ENCODE results near the gene PLD4. TPM values are rescaled to one million over a fixed set of nuclear protein-coding genes. Genes with fewer than 3 reads are reported as not detected.
"Not testable (repeated sequence)": the region's sequence is repeated elsewhere in the genome, so short reads cannot be mapped to it uniquely, and the experiment has no call there.

Gene PLD4, protein sequence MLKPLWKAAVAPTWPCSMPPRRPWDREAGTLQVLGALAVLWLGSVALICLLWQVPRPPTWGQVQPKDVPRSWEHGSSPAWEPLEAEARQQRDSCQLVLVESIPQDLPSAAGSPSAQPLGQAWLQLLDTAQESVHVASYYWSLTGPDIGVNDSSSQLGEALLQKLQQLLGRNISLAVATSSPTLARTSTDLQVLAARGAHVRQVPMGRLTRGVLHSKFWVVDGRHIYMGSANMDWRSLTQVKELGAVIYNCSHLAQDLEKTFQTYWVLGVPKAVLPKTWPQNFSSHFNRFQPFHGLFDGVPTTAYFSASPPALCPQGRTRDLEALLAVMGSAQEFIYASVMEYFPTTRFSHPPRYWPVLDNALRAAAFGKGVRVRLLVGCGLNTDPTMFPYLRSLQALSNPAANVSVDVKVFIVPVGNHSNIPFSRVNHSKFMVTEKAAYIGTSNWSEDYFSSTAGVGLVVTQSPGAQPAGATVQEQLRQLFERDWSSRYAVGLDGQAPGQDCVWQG
- polyA plus RNA-seq (ENCODE audit: insufficient read length in 4 of 4) = 1 to 10 TPM; 3.1 to 8.8 (median 4.3) TPM

DNA sequence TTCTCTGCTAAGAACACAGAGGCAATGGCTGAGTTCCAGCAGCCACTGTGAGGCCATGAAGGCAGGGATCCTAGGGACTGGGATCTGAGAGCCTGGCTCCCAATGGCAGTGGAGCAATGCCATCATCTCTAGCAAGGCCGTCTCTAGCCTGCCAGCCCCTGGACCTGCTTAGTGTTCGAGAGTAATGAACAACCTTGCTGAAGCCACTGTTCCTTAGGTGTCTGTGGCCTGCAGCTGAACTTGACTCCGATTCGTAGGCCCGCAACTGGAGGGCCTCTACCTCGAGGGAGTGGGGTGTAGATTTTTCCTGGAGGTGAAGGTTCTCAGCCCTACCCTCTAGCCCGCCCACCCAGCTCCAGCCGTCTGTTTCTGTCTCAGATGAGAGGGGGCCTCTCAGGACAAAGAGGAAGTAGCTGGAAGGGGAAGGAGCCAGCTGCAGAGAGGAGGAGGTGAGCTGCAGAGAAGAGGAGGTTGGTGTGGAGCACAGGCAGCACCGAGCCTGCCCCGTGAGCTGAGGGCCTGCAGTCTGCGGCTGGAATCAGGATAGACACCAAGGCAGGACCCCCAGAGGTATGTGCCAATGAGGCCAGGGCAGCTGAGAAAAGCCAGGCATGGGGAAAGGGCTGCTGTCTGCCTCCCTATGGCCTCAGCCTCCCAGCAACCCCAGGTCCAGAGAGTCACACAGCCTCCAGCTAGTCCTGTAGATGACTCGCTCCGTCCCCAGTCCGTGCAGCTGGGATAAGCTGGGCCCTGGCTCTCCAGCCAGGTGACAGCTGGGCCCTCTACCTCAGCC, at the start of gene PLD4:
TSS of gene PLD4 (plus strand) at position 459 of the 793 bp plus-strand sequence. CDS start 2,262 bp downstream, outside the sequence.
- DNase-seq (ENCODE audit: low read depth in 4 of 4, low spot score in 2 of 4) = no peak

DNA sequence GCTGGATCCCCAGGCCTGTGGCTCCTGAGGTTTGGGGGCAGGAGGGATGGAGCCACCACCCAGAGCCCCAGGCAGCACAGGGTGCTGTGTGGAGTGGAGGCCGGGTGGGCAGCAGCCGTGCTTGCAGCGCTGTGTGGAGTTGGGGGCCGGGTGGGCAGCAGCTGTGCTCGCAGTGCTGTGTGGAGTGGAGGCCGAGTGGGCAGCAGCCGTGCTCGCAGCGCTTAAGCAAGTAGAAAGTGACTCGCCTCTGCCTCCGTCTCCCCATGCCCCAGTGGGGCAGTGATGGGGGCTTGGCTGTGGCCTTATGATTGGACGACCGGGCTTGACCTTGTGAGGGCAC, 49.3 kb upstream of the PLD4 start:
- no peak for DNase-seq (ENCODE audit: low read depth in 4 of 4, low spot score in 2 of 4)

DNA sequence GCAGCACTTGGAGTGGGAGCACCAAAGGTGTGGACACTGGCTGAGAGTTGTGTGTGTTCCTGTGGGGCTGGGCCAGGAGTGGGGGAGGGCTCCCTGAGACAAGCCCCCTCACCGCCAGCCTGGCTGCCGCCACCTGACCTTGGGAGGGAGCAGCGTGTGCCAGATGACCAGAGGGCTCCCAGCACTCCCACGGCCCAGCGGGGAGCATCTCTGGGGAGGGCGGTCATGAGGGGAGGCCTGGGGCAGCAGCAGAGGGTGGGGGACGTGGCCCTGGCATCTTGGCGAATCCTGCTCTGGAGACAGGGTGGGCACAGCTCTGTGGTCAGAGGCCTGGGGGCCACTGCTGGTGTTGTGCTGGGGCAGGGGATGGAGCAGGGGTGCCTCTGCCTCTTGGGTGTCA, 48.9 kb upstream of the PLD4 start:
- no peak for DNase-seq (ENCODE audit: low read depth in 4 of 4, low spot score in 2 of 4)

DNA sequence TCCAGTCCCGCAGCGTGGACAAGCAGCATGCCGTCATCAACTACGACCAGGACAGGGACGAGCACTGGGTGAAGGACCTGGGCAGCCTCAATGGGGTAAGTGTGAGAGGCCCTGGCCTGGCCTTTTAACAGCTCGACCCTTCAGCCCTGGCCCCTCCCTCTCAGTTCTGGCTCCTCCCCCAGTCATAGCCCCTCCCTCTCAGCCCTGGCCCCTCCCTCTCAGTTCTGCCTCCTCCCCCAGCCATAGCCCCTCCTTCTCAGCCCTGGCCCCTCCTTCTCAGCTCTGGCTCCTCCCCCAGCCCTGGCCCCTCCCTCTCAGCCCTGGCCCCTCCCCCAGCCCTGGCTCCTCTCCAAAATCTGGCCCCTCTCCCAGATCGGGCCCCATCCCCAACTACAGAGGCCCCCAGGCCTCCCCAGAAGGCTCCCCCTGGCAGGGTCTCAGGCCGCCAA, 48.4 kb upstream of the PLD4 start:
- DNase-seq (ENCODE audit: low read depth in 4 of 4, low spot score in 2 of 4) = no peak

DNA sequence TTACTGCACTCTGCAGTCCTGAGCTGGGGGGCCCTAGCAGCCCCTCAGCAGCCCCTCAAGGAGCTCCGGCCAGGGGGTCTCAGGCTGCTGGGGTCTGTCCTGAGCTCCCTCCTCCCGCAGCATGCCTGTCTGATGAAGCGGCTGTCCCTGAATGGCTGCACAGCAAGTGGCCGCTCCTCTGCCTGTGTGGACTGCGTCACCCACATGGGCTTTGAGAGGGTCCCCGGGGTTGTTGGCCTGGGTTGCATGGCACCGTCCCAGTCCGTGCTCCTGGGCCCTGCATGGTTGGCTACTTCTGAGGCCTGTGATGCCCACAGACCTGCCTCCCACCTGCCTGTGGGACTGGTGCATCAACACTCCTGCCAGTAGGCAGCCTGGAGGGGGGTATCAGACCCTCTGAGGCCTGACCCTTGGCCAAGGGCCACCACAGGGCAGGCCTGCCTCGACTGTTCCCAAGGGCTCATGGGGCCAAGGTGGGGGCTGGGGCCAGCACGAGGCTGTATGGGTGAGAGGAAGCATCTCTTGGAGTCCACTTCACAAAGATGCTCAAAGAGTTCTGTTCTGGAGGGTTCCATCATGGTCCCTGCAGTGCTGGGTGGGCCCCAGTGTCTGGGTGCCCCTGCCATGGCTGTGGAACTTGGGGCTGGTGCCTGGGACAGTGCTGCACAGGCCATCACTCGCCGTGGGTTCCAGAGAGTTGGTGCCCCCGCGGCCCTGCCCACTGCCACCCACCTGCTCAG, 47.4 kb upstream of the PLD4 start:
- no peak for DNase-seq (ENCODE audit: low read depth in 4 of 4, low spot score in 2 of 4)

DNA sequence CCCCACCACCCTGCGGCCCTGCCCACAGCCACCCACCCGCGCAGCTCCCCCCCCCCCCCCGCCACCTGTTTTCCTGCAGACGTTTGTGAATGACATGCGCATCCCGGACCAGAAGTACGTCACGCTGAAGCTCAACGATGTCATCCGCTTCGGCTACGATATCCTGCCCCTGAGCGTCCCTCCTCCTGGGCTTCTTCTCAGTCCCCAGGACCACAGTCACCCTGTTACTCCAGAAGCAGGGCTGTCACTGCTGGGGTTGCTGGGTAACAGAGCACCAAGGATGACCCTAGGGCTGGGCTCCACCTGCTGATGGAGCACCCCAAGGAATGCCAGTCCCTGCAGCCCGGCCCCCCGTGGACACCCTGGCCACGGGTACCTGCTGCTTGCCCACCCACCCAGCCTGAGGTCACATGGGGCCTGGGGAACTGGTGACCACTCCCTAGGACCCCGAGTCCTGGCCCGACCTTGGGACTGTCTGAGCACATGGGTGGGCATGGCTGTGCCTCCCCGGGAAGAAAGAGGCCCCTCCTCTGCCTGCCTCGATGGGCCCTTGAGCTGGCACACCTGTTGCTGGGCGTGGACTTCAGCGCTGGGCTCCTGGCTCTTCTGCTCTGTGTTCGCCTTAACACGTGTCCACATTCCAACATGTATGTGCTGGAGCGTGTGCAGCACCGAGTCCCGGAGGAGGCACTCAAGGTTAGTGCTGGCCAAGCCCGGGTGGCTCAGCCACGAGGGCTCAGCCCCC, 46.7 kb upstream of the PLD4 start:
- no peak for DNase-seq (ENCODE audit: low read depth in 4 of 4, low spot score in 2 of 4)

DNA sequence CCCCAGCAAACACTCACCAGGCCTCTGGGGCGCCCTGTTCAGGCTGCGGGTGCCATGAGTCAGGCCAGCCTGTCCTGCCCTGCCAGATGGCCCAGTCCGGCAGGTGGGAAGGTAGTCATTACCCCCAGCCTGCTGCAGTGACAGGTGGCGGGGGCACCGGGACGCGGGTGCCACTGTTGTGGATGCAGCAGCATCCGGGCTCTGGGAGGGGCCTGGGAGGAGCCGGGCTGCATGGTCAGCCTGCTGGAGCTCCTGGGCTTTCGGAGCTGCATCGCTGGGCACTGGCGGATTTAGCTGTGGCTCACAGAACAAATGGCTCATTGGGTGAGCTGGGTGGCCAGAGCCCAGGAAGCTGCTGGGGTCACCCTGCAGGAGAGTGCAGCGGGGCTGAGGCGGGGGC, 46.1 kb upstream of the PLD4 start:
- DNase-seq (ENCODE audit: low read depth in 4 of 4, low spot score in 2 of 4) = no peak

DNA sequence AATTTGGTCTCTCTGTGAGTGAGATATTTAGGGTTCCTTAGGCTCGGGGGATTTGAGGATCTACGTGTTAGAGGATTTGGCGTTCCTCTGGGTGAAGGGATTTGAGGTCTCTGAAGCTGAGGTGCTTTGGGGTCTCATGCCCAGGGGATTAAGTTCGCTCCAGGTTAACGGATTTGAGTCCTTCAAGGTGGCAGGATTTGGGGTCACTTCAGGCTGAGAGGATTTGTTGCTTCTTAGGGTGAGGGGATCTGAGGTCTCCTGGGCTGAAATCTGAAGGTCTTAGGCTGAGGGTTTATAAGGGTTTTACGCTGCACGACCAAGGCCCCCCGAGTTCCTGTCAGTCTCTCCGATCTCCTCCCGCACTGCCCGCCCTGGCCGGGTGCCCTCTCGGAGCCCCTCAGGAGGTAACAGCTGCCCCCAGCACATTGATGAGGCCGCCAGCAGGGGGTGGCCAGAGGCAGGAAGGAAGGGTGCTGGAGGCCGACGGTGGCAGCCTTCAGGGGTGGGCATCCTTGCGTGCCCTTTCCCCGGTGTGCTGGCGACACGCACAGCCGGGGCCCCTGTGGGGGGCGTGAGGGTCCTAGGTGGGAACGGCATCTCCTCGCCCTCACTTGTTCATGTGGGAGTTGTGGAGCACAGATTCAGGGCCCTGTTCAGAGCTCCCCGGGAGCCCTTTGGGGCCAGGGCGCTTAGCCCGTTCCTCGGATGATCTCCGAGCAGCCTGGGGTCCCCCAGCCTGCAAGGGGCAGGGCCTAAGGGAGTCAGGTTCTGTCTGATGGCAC, 45.3 kb upstream of the PLD4 start:
- DNase-seq (ENCODE audit: low read depth in 4 of 4, low spot score in 2 of 4) = no peak

DNA sequence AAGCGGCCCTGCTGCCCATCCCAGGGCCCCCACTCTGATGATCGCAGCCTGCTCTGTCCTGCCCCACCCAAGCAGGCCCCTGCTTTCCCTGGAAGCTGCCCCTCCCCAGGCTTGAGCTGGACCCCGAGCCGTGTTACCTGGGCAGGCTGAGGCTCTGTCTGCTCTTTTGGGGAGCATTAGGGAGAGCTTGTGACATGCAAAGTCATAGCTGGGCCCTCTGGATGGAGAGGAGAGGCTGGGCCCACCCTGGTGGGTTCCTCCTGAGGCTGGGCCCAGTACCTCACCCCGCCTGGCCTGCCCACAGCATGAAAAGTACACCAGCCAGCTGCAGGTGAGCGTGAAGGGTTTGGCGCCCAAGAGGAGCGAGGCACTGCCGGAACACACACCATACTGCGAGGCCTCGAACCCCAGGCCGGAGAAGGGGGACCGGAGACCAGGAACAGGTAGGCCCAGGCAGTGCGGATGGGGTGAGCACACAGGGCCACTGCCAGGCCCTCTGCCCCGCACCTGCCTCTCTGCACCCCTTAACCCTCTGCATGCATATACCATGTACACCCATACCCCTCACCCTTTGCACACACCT, 44.6 kb upstream of the PLD4 start:
- DNase-seq (ENCODE audit: low read depth in 4 of 4, low spot score in 2 of 4) = no peak

DNA sequence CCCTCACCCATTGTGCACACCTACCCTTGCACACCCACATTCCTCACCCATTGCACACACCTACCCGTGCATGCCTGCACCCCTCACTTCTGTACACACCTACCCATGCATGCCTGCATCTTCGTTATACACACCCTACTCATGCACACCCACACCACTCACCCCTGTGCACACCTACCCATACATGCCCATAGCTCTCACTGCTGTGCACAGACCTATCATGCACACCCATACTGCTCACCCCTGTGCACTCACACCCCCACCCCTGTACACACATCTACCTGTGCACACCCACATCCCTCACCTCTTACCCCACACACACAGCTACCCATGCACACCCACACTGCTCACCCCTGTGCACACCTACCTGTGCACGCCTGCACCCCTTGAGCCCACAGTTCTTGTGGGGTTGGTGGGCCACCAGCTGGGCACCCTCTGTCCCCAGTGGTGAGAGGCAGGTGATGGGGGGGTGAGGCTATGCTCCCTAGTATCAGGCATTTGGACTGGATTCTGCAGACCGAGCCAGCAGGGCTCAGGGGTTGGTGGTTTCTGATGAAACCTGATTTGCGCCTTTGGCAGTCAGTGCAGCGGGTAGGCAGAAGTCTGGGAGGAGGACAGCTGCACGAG, 44.0 kb upstream of the PLD4 start:
- no peak for DNase-seq (ENCODE audit: low read depth in 4 of 4, low spot score in 2 of 4)

DNA sequence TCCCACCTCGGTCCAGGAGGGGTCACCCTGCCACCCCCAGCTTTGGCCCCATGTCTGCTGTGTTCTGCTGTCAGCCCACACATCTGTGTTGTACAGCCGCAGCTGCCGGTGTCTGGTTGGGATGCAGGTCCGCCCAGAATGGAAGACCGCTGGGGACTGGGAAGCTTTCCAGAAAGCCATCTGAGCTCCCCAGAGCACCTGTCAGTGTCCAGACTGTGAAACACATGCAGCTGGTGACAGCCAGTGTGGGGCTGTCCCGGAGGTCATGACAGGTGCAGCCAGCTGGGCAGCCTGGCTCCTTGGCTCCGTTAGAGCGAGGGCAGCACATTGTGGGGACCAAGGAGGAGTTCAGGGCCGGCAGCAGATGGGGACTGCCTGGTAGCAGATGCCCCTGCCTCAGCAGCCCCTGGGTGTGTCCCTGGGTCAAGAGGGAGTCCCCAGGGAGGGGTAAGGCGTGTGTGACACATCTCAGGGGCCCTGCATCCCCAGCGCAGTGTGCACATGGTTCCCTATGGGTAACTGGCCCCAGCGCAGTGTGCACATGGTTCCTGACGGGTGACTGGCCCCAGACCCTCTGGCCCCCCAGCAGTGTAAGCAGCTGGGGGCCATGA, 43.2 kb upstream of the PLD4 start:
- DNase-seq (ENCODE audit: low read depth in 4 of 4, low spot score in 2 of 4) = no peak

DNA sequence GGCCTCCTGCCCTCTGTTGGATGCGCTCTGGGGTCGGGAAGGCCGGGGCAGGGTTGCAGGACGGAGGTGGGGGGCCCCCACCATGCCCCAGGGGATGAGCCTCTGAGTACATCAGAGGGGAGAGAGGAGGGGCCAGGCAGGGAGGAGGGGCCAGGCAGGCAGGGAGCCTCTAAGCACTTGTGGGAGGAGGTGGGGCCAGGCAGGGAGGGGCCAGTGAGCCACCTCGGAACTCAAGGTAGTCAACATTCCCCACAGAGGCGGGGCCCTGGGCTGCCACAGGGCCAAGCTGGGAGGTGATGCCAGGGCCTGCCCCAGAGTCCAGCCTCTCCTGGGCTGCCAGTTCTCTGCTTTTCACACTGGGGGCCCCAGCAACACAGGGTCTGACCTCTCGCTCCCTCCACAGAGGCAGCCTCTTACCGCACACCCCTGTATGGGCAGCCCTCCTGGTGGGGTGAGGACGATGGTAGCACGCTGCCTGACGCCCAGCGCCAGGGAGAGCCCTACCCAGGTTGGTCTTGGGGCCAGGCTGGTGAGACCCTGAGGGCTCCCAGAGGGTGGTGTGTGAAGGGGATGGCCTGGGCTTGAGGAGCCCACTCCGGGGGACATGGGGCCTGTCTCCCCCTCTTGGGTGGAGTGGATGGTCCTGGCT, 42.2 kb upstream of the PLD4 start:
- DNase-seq (ENCODE audit: low read depth in 4 of 4, low spot score in 2 of 4) = no peak

DNA sequence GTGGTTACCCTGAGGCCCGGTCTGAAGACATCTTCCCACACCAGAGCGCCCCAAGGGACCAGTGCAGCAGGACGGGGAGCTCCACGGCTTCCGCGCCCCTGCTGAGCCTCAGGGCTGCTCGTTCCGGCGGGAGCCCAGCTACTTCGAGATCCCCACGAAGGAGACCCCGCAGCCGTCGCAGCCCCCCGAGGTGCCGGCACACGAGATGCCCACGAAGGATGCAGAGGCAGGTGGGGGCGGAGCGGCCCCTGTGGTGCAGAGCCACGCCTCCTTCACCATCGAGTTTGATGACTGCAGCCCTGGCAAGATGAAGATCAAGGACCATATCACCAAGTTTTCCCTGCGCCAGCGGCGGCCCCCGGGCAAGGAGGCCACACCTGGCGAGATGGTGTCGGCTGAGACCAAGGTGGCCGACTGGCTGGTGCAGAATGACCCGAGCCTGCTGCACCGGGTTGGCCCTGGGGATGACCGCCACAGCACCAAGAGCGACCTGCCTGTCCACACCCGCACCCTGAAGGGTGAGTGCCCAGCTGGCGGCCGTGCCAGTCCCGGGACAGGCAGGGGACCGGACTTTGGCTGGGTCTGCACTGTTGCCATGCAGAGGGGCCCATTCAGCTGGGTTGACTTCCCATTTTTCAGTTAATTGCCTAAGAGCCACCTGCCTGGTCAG, 41.6 kb upstream of the PLD4 start:
- DNase-seq (ENCODE audit: low read depth in 4 of 4, low spot score in 2 of 4) = no peak

DNA sequence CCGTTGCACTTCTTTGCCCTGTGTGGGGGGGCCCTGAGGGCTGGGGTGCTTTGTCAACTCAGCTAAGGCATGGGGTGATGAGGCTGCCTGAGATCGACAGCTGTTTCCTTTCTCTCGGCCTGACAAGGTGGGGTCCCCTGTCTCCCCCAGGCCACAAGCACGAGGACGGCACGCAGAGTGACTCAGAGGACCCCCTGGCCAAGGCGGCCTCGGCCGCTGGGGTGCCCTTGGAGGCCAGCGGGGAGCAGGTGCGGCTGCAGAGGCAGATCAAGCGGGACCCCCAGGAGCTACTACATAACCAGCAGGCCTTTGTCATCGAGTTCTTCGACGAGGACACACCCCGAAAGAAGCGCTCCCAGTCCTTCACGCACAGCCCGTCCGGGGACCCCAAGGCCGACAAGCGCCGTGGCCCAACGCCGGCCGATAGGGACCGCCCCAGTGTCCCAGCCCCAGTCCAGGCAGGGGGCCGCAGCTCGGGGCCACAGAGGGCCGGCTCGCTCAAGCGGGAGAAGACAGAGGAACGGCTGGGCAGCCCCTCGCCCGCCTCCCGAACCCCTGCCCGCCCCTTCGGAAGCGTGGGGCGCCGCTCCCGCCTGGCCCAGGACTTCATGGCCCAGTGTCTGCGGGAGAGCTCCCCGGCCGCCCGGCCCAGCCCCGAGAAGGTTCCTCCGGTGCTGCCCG, 40.9 kb upstream of the PLD4 start:
- no peak for DNase-seq (ENCODE audit: low read depth in 4 of 4, low spot score in 2 of 4)

DNA sequence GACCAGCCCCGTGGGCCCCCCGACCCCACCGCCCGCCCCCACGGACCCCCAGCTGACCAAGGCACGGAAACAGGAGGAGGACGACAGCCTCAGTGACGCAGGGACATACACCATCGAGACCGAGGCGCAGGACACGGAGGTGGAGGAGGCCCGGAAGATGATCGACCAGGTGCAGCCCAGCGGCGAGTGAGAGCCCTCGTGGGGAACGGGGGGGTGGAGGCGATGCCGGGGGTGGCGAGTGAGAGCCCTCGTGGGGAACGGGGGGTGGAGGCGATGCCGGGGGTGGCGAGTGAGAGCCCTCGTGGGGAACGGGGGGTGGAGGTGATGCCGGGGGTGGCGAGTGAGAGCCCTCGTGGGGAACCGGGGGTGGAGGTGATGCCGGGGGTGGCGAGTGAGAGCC, 40.3 kb upstream of the PLD4 start:
- not testable (repeated sequence) for DNase-seq (ENCODE audit: low read depth in 4 of 4, low spot score in 2 of 4)

All from left renal cortex interstitium (tissue), 4 donors.